Suprapubic skin (tissue), 4 donors: ENCODE results near the gene RERE.

Experiments
- POLR2A ChIP-seq, 2 donors: fragments of 450-650 bp; IDR thresholded peaks; one replicate each; pipeline ENCODE4 v1.6.1; 2017; ENCODE audit warnings: antibody characterized with exemption in 2 of 2, mild to moderate bottlenecking in 2 of 2, moderate library complexity in 2 of 2
- POLR2AphosphoS5 ChIP-seq, 3 donors: sonication (generic); formaldehyde crosslinking; IDR thresholded peaks; one replicate each; pipeline ENCODE4 v1.6.1; 2017; ENCODE audit warnings: antibody characterized with exemption in 3 of 3
- TF ChIP-seq, protein P1 (sequence below), 2 donors: fragments of 200-600 bp in 1 of 2; fragments of 450-650 bp in 1 of 2; sonication (generic) in 1 of 2; IDR thresholded peaks; one replicate each; pipeline ENCODE4 v1.5.1; 2016 to 2019; ENCODE audit warnings: antibody characterized with exemption in 2 of 2, mild to moderate bottlenecking in 1 of 2, moderate library complexity in 1 of 2

DNA sequence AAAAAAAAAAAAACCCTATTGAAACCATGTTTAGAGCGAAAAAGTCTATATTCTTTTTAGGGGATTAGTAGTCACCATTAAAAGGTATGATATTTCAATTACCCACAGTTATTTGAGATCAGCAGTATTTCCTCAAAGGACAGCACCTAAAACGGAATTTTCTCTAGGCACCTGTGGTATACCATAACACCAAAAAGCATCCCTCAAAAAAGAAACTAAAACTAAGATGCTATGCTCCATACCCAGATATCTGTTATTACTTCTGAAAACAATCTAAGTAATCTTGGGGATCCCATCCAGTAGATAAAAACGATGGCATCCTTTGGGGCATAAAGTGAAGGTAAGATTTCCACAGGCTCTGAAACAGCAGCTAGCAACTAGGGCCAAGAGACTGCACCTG is 89.0 kb downstream of the RERE start:
- TF ChIP-seq POLR2A (IDR thresholded peaks at IDR 0.05) (no peak), POLR2AphosphoS5 (IDR thresholded peaks at IDR 0.05) (no peak)
- TF ChIP-seq, protein P1, sequence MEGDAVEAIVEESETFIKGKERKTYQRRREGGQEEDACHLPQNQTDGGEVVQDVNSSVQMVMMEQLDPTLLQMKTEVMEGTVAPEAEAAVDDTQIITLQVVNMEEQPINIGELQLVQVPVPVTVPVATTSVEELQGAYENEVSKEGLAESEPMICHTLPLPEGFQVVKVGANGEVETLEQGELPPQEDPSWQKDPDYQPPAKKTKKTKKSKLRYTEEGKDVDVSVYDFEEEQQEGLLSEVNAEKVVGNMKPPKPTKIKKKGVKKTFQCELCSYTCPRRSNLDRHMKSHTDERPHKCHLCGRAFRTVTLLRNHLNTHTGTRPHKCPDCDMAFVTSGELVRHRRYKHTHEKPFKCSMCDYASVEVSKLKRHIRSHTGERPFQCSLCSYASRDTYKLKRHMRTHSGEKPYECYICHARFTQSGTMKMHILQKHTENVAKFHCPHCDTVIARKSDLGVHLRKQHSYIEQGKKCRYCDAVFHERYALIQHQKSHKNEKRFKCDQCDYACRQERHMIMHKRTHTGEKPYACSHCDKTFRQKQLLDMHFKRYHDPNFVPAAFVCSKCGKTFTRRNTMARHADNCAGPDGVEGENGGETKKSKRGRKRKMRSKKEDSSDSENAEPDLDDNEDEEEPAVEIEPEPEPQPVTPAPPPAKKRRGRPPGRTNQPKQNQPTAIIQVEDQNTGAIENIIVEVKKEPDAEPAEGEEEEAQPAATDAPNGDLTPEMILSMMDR (IDR thresholded peaks at IDR 0.05) = no peak
